SK-N-SH treated with all-trans-retinoic acid at 6 μM for 48 hours (cell line): ENCODE data around the gene ZBTB7A.

Experiments used
- ISL1 ChIP-seq: fragments of 250-450 bp; sonication (Bioruptor Pico); IDR thresholded peaks from 2 replicates; pipeline ENCODE4 v2.1.2; 2022; ENCODE audit warnings: mild to moderate bottlenecking, moderate library complexity
- RARB ChIP-seq: fragments of 250-450 bp; sonication (Bioruptor Pico); IDR thresholded peaks from 2 replicates; pipeline ENCODE4 v1.8.0; 2021; ENCODE audit warnings: mild to moderate bottlenecking, moderate library complexity
- SNAI2 ChIP-seq: fragments of 250-450 bp; sonication (Bioruptor Pico); IDR thresholded peaks from 2 replicates; pipeline ENCODE4 v1.5.0; 2020; ENCODE audit warnings: mild to moderate bottlenecking, moderate library complexity

- TF ChIP-seq RARB (CRISPR knock-in tag) (no peak), ISL1 (no peak), SNAI2 (no peak)
Measured at GRCh38 chr19:4052114-4052992, 14.3 kb downstream of the ZBTB7A start.
